ENCODE measurements around the gene BEND2. TPM values are rescaled to one million over a fixed set of nuclear protein-coding genes. Genes with fewer than 3 reads are reported as not detected.

The BEND2 gene
- total and polyA plus RNA-seq, 2 of the 8 experiments (the other 6 are each of a cell fraction or from before 2014, with no cell fraction given): not detected

DNA sequence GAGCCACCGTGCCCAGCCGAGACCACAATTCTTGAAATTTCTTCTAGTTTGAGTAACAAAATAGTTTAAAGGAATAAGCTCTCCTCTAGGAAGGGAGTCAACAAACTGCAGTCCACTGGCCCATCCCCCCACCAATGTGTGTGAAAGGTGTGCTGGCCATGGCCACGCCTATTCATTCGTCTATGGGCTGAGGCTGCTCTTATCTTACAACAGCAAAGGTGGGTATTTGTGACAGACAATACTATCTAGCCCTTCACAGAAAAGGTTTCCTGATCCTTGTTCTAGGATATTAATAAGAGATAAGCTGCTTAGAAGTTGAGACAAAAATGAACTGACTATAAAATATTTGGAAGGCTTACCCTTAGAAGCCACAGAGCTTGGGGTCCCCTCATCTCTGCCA is 41.2 kb downstream of the BEND2 start (continued):
- TF ChIP-seq, protein P1, sequence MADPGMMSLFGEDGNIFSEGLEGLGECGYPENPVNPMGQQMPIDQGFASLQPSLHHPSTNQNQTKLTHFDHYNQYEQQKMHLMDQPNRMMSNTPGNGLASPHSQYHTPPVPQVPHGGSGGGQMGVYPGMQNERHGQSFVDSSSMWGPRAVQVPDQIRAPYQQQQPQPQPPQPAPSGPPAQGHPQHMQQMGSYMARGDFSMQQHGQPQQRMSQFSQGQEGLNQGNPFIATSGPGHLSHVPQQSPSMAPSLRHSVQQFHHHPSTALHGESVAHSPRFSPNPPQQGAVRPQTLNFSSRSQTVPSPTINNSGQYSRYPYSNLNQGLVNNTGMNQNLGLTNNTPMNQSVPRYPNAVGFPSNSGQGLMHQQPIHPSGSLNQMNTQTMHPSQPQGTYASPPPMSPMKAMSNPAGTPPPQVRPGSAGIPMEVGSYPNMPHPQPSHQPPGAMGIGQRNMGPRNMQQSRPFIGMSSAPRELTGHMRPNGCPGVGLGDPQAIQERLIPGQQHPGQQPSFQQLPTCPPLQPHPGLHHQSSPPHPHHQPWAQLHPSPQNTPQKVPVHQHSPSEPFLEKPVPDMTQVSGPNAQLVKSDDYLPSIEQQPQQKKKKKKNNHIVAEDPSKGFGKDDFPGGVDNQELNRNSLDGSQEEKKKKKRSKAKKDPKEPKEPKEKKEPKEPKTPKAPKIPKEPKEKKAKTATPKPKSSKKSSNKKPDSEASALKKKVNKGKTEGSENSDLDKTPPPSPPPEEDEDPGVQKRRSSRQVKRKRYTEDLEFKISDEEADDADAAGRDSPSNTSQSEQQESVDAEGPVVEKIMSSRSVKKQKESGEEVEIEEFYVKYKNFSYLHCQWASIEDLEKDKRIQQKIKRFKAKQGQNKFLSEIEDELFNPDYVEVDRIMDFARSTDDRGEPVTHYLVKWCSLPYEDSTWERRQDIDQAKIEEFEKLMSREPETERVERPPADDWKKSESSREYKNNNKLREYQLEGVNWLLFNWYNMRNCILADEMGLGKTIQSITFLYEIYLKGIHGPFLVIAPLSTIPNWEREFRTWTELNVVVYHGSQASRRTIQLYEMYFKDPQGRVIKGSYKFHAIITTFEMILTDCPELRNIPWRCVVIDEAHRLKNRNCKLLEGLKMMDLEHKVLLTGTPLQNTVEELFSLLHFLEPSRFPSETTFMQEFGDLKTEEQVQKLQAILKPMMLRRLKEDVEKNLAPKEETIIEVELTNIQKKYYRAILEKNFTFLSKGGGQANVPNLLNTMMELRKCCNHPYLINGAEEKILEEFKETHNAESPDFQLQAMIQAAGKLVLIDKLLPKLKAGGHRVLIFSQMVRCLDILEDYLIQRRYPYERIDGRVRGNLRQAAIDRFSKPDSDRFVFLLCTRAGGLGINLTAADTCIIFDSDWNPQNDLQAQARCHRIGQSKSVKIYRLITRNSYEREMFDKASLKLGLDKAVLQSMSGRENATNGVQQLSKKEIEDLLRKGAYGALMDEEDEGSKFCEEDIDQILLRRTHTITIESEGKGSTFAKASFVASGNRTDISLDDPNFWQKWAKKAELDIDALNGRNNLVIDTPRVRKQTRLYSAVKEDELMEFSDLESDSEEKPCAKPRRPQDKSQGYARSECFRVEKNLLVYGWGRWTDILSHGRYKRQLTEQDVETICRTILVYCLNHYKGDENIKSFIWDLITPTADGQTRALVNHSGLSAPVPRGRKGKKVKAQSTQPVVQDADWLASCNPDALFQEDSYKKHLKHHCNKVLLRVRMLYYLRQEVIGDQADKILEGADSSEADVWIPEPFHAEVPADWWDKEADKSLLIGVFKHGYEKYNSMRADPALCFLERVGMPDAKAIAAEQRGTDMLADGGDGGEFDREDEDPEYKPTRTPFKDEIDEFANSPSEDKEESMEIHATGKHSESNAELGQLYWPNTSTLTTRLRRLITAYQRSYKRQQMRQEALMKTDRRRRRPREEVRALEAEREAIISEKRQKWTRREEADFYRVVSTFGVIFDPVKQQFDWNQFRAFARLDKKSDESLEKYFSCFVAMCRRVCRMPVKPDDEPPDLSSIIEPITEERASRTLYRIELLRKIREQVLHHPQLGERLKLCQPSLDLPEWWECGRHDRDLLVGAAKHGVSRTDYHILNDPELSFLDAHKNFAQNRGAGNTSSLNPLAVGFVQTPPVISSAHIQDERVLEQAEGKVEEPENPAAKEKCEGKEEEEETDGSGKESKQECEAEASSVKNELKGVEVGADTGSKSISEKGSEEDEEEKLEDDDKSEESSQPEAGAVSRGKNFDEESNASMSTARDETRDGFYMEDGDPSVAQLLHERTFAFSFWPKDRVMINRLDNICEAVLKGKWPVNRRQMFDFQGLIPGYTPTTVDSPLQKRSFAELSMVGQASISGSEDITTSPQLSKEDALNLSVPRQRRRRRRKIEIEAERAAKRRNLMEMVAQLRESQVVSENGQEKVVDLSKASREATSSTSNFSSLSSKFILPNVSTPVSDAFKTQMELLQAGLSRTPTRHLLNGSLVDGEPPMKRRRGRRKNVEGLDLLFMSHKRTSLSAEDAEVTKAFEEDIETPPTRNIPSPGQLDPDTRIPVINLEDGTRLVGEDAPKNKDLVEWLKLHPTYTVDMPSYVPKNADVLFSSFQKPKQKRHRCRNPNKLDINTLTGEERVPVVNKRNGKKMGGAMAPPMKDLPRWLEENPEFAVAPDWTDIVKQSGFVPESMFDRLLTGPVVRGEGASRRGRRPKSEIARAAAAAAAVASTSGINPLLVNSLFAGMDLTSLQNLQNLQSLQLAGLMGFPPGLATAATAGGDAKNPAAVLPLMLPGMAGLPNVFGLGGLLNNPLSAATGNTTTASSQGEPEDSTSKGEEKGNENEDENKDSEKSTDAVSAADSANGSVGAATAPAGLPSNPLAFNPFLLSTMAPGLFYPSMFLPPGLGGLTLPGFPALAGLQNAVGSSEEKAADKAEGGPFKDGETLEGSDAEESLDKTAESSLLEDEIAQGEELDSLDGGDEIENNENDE (IDR thresholded peaks at IDR 0.05; ENCODE audit: insufficient replicate concordance, low read length): no peak
- TF ChIP-seq GABPA (IDR thresholded peaks at IDR 0.05; ENCODE audit: borderline replicate concordance, insufficient read depth, low read length): no peak
- TF ChIP-seq CBX8 (IDR thresholded peaks at IDR 0.05; ENCODE audit: borderline replicate concordance, low read depth, low read length): no peak
- TF ChIP-seq TAF1 (IDR thresholded peaks at IDR 0.05; ENCODE audit: low read depth, low read length): no peak
- no peak for TF ChIP-seq JUND (IDR thresholded peaks at IDR 0.05; ENCODE audit: low read length)
- TF ChIP-seq, protein P2, sequence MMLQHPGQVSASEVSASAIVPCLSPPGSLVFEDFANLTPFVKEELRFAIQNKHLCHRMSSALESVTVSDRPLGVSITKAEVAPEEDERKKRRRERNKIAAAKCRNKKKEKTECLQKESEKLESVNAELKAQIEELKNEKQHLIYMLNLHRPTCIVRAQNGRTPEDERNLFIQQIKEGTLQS (IDR thresholded peaks at IDR 0.05; ENCODE audit: insufficient read depth, low read depth, low read length): no peak

Measured in H1 (cell line).